NK-92 treated with Interleukin-12 subunit alpha and Interleukin-12 subunit beta, amount 100 ng/mL, for 24 hours (cell line): ENCODE measurements around the gene APOBEC3G.
"Not testable (repeated sequence)": the region's sequence is repeated elsewhere in the genome, so short reads cannot be mapped to it uniquely, and the experiment has no call there.

Experiments used
- DNase-seq: peaks from one replicate; lab custom pipeline; 2025; lab: John Stamatoyannopoulos, UW

The APOBEC3G gene

DNA sequence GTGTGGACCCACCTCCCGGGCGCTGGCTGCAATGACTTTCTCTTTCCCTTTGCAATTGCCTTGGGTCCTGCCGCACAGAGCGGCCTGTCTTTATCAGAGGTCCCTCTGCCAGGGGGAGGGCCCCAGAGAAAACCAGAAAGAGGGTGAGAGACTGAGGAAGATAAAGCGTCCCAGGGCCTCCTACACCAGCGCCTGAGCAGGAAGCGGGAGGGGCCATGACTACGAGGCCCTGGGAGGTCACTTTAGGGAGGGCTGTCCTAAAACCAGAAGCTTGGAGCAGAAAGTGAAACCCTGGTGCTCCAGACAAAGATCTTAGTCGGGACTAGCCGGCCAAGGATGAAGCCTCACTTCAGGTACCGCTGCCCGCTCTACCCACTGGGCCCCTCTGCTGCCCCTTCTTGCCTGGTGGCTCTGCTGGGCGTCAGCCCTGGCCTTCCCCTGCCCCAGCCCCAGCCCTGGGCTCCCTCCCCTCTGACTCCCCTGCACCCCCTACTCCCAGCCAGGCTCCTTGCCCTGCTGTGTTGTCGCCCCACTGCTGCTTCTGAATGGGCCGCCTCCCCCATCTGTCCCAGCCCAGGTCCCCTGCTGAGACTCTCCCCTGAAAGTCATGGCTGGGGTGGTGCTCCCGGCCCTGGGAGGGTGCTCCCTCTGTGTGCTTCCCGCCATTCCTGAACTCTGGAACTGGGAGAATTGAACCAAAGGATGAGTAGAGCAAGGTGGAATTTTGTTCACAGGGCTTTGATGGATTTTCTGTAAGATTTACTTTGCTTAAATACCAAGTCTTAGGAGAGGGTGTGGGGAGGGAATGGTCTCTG is at the start of gene APOBEC3G:
Gene APOBEC3G (plus strand): TSS at position 250 of the 815 bp plus-strand sequence. CDS start 87 bp downstream, at position 337.
- DNase-seq, result peak; percentile 52

DNA sequence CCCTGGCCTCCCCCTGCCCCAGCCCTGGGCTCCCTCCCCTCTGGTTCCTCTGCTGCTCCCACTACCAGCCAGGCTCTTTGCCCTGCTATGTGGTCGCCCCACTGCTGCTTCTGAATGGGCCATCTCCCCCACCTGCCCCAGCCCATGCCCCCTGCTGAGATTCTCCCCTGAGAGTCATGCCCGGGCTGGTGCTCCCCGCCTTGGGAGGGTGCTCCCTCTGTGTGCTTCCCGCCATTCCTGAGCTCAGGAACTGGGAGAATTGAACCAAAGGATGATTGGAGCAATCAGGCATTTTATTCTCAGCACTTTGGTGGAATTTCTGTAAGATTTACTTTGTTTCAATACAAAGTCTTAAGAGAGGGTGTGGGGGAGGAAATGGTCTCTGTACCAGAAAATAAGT is 49.4 kb upstream of the APOBEC3G start:
- no peak for DNase-seq

DNA sequence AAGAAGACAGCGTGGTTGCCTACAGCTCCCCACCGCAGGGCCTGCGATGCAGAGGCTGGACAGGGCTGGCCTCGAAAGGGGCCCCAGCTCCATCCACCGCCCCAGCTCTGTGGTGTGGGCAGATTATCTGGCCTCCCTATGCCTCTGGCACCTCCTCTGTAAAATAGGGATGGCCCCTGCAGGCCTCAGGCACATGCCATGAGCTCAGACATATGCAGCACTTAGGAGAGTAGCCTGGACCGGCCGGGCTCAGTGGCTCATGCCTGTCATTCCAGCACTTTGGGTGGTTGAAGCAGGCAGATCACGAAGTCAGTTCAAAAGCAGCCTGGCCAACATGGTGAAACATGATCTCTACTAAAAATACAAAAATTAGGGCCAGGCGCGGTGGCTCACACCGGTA is 48.8 kb upstream of the APOBEC3G start:
- no peak for DNase-seq

DNA sequence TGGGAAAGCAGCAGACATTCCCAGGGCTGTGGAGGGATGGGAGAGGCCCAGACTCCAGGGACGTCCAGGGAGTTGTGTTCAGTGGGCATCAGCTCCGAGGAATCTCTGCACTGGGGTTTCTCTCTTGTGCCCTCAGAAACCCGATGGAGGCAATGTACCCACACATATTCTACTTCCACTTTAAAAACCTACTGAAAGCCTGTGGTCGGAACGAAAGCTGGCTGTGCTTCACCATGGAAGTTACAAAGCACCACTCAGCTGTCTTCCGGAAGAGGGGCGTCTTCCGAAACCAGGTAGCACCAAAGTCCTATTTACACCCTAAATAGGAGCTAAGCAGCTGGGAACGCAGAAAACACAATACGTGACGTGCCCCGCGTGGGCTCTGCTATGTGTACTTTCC is 47.8 kb upstream of the APOBEC3G start:
- no peak for DNase-seq

DNA sequence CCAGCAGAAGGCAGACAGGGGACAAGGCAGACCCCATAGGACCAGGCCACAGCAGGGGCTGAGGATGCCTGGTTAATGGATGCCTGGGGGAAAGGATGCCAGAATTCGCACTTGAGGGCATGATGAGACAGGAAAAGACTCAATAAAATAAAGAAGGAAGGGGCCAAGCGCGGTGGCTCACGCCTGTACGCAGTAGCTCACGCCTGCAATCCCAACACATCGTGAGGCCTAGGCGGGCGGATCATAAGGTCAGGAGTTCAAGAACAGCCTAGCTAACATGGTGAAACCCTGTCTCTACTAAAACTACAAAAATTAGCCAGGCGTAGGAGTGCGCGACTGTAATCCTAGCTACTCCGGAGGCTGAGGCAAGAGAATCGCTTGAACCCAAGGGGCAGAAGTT is 46.4 kb upstream of the APOBEC3G start:
- no peak for DNase-seq

DNA sequence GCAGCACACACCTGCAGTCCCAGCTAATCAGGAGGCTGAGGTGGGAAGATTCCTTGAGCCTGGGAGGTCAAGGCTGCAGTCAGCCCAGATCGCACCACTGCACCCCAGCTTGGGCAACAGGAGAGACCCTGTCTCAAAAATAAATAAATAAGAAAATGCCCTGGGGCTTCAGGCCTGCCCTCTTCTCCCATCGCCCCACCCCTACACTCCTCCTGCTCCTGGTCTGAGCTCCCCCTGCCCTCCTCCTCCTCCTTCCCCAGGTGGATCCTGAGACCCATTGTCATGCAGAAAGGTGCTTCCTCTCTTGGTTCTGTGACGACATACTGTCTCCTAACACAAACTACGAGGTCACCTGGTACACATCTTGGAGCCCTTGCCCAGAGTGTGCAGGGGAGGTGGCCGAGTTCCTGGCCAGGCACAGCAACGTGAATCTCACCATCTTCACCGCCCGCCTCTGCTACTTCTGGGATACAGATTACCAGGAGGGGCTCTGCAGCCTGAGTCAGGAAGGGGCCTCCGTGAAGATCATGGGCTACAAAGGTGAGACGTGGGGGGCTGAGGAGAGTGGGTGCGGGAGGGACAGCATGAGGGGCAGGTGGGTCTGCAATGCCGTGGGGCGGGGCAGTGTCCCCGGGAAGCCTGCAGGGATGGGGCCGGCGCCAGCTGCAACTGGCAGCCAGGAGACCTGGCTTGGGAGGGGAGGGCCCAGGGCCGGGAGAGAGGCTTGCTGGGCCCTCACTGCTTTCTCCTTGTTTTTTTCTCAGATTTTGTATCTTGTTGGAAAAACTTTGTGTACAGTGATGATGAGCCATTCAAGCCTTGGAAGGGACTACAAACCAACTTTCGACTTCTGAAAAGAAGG is 45.4 kb upstream of the APOBEC3G start:
- not testable (repeated sequence) for DNase-seq

DNA sequence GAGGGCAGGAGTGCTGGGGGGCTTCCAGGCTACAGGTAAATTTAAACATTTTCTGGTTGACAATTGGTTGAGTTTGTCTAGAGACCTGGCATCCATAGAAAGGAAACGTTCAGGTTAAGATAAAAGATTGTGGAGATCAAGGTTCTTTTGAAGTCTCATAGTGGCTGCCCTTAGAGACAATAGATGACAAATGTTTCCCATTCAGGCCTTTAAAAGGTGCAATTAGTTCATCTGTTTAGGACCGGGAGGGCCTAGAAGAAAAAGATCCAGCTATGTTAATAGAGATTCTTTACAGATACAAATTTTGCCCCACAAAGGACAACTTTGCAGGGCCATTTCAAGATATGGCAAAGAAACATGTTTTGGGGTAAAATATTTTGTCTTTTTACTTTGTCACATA is 40.0 kb upstream of the APOBEC3G start:
- DNase-seq, result not testable (repeated sequence)

DNA sequence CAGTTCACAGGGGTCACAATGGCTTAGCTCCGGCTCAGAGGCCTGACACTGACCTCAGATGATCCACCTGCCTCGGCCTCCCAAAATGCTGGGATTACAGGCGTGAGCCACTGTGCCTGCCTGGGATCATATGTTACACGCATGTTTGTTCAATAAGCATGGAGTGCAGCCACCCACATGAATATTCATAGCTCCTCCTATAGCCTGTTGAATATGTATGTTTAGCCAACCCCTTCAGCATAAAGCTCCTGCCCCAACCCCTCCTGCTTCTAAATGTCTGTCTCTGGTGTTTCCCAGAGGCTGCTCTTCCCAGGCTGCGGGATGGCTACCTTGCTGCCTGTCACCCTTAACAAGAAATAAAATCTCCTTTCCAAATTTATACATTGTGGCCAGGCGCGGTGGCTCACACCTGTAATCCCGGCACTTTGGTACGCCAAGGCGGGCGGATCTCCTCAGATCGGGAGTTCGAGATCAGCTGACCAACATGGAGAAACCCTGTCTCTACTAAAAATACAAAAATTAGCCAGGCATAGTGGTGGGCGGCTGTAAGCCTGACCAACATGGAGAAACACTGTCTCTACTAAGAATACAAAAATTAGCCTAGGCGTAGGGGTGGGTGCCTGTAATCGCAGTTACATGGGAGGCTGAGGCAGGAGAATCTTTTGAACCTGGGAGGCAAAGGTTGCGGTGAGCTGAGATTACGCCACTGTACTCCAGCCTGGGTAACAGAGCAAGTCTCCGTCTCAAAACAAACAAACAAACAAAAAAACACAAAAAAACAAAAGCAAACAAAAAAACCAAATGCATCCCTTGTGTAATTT is 37.6 kb upstream of the APOBEC3G start:
- DNase-seq, result no peak

DNA sequence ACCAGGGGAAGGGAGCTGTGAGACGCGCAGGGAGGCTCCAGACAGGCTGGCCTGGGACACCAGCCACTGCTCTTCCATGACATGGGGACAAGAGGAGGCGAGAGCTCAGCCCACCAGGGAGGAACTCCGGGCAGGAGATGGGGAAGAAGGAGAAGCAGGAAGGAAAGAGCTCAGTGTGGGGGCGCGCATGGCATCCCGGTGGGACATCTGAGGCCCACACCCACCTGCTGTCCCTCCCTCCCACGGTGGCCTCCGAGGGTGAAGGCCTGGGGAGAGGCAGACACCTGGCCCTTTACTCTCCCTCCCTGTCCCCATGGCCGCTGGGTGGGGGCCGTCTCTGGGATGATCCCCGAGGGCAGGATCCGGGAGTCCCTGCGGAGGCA is 36.9 kb upstream of the APOBEC3G start:
- not testable (repeated sequence) for DNase-seq

DNA sequence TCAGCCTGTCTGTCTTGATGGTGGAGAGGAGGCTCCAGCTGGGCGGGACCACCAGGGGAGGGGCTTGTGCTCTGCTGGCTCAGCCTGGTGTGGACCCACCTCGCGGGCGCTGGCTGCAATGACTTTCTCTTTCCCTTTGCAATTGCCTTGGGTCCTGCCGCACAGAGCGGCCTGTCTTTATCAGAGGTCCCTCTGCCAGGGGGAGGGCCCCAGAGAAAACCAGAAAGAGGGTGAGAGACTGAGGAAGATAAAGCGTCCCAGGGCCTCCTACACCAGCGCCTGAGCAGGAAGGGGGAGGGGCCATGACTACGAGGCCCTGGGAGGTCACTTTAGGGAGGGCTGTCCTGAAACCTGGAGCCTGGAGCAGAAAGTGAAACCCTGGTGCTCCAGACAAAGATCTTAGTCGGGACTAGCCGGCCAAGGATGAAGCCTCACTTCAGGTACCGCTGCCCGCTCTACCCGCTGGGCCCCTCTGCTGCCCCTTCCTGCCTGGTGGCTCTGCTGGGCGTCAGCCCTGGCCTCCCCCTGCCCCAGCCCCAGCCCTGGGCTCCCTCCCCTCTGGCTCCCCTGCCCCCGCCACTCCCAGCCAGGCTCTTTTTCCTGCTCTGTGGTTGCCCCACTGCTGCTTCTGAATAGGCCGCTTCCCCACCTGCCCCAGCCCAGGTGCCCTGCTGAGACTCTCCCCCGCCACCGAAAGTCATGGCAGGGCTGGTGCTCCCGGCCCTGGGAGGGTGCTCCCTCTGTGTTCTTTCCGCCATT is 36.4 kb upstream of the APOBEC3G start, which contains the start of gene APOBEC3F:
Gene APOBEC3F (plus strand): TSS at position 327 of the 759 bp plus-strand sequence. CDS start 97 bp downstream, at position 424.
- DNase-seq, result peak; percentile 59

DNA sequence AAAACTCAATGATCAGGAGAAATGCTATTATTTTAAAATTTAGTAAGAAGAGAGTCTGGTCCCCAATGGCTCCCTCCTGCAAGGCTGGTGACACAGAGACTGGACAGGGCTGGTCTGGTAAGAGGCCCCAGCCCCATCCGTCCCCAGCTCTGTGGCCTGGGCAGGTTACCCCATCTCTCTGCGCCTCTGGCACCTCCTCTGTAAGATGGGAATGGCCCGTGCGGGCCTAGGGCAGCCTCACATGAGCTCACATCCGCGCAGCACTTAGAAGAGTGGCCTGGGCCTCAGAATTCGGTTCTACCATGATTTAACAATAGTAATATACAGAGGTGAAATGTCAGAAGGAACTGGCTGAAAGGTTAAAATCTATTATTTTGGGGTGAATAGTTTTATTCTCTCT is 35.2 kb upstream of the APOBEC3G start:
- no peak for DNase-seq

DNA sequence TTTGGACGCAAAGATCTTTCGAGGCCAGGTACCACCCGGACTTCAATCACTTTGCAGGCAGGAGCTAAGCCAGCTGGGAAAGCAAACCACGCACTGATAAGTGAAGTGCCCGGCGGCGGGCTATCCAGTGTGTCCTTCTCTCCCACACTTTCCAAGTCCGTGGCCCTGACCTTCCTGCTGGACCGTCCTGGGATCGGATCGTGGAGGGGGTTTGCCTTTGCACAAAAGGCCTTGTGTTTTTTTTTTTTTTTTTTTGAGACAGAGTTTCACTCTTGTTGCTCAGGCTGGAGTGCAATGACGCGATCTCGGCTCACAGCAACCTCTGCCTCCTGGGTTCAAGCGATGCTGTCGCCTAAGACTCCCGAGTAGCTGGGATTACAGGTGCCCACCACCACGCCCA is 34.0 kb upstream of the APOBEC3G start:
- DNase-seq, result not testable (repeated sequence)

DNA sequence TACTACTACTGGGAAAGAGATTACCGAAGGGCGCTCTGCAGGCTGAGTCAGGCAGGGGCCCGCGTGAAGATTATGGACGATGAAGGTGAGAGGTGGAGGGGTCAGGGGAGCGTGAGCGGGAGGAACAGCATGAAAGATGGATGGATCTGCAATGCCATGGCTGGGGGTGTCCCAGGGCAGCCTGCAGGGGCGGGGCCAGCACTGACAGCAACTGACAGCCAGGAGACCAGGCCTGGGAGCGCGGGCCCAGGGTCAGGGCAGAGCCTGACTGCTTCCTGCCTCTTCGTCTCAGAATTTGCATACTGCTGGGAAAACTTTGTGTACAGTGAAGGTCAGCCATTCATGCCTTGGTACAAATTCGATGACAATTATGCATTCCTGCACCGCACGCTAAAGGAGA is 31.9 kb upstream of the APOBEC3G start:
- not testable (repeated sequence) for DNase-seq

DNA sequence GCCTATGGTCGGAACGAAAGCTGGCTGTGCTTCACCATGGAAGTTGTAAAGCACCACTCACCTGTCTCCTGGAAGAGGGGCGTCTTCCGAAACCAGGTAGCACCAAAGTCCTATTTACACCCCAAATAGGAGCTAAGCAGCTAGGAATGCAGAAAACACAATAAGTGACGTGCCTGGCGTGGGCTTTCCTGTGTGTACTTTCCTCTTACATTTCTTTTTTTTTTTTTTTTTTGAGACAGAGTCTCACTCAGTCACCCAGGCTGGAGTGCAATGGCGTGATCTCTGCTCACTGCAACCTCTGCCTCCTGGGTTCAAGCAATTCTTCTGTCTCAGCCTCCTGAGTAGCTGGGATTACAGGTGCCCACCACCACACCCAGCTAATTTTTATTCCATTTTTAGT is 27.6 kb upstream of the APOBEC3G start:
- DNase-seq, result not testable (repeated sequence)

DNA sequence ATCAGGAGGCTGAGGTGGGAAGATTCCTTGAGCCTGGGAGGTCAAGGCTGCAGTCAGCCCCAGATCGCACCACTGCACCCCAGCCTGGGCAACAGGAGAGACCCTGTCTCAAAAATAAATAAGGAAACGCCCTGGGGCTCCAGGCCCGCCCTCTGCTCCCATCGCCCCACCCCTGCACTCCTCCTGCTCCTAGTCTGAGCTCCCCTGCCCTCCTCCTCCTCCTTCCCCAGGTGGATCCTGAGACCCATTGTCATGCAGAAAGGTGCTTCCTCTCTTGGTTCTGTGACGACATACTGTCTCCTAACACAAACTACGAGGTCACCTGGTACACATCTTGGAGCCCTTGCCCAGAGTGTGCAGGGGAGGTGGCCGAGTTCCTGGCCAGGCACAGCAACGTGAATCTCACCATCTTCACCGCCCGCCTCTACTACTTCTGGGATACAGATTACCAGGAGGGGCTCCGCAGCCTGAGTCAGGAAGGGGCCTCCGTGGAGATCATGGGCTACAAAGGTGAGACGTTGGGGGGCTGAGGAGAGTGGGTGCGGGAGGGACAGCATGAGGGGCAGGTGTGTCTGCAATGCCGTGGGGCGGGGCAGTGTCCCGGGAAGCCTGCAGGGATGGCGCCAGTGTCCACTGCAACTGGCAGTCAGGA is 25.1 kb upstream of the APOBEC3G start:
- not testable (repeated sequence) for DNase-seq

DNA sequence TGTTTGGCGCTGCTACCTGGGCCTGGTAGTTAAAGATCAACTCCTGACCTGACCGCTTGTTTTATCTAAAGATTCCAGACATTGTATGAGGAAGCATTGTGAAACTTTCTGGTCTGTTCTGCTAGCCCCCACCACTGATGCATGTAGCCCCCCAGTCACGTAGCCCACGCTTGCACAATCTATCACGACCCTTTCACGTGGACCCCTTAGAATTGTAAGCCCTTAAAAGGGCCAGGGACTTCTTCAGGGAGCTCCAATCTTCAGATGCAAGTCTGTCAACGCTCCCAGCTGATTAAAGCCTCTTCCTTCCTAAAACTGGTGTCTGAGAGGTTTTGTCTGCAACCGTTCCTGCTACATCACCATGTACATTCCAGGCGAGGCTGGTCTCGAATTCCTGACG is 21.4 kb upstream of the APOBEC3G start:
- DNase-seq, result no peak

DNA sequence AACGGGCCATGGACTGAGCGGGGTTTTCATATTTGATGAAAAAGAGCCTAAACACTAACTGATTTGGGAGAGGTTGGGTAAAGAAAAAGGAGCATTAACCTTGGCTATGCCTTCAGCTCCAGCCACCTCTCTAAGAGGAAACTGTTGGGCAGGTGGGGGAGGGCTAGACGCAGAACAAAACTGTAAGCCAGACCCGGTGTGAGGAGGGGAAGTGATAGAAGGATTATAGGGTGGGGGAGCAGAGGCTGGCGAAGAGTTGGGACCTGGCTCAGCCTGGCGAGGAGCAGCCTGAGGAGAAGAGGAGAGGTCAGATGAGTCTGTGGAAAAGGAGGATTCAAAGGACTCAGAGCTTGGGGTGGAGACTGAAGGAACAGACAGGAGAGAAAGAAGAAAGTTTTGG is 15.8 kb upstream of the APOBEC3G start:
- DNase-seq, result not testable (repeated sequence)

DNA sequence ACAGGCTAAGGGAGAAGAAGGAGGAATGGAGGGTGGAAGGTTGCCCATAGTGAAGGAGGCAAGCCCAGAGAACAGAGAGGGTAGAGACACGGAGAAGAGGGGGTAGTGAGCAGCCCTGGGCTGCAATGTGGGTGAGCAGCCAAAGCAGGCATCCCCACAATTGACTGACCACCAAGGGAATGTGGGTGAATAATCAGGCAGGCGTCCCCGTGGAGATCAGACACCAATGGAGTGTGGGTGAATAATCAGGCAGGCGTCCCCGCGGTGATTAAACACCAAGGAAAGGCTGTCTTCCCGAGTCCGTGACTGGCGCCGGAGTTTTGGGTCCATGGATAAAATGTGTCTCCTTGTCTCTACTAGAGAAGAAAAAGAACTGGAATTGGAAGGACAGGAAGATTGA is 15.1 kb upstream of the APOBEC3G start:
- not testable (repeated sequence) for DNase-seq

DNA sequence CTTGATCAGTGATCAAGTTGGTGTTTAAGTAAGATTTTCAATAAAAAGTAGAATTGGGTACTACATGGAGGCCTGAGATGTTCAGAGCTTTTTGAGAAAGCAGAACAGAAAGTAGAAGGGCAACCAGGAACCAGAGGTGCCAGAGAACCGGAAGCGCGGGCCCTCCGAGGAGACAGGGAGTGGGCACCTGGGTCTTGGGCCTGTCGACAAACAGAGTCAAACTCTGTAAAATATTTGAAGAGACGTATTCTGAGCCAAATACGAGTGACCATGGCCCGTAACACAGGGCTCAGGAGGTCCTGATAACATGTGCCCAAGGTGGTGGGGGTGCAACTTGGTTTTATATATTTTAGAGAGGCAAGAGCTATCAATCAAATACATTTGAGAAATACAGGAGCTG is 13.2 kb upstream of the APOBEC3G start:
- not testable (repeated sequence) for DNase-seq

DNA sequence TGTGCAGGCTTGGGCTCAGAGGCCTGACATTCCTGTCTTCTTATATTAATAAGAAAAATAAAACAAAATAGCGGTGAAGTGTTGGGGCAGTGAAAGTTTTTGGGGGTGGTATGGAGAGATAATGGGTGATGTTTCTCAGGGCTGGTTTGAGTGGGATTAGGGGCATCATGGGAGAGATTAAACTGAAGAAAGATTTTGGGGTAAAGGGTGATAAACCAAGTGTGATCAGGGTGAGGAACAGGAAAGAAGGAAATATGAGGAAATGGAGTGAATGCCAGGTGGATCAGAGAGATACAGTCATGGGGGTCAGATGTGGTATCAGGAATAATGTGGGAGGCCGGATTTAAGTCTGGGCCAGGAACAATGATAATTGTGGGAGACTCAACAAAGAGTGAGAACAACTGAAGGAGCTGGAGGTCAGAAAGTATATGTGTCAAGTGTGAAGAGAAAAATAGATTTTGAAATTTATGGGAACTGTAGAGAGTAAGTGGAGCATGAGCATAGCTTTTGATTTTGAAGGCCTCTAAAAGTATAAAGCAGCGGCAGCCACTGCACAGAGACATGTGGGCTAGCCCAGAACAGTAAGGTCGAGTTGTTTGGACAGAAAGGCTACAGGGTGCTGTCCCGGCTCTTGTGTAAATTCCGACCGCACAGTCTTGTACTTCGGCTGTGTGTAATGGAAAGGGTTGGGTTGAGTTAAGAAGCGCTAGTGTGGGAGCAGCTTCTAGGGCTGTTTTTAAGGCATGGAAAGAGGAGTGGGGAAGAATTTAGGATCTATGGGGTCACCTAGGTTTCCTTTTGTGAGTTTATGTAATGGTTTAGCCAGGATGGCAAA is 10.4 kb upstream of the APOBEC3G start:
- not testable (repeated sequence) for DNase-seq
